K562 (cell line): ENCODE data around the gene ACOX2. TPM values are rescaled to one million over a fixed set of nuclear protein-coding genes. Genes with fewer than 3 reads are reported as not detected.

ENCODE experiments used
- ATAC-seq: fragments of 200-7000 bp; cut with Tn5 transposase; 3 replicates; pipeline ENCODE4 v1.9.1; 2020; ENCODE audit warnings: moderate library complexity
- BruUV-seq: library from RNA; stranded (reverse); fragments of 400-500 nt; replicated peaks from 2 replicates; lab custom pipeline; 2021; lab: Mats Ljungman, UMichigan
- CTCF ChIA-PET: fragments of 300-600 bp; formaldehyde crosslinking; extraction: SDS; loops from one replicate; lab custom pipeline; 2021; ENCODE audit warnings: low intra/inter-chr PET ratio; lab: Yijun Ruan, JAX
- POLR2A ChIA-PET: fragments of 300-600, 350-650 bp; sonication (Branson Sonifier 250); formaldehyde crosslinking; extraction: SDS; loops from one replicate; lab custom pipeline; 2021; ENCODE audit warnings: antibody characterized with exemption, inconsistent platforms; lab: Yijun Ruan, JAX
- DNase-seq, 4 experiments: peaks; one replicate each; pipeline versions ENCODE4 v3.0.0 to v3.0.0-alpha.2; 2011 to 2018; ENCODE audit warnings: low spot score in 3 of 4, mixed read lengths in 3 of 4; ENCODE audit errors: extremely low read depth in 1 of 4
- FAIRE-seq: peaks from 2 replicates; lab custom pipeline; 2011; peaks lifted over from hg19 to GRCh38; lab: Jason Lieb, UNC
- H2AFZ ChIP-seq: 2 replicates; pipeline ENCODE4 v1.6.0; 2011; ENCODE audit warnings: low read depth, low read length, control low read depth, inconsistent platforms
- H3K27ac ChIP-seq: fragments of 200-600 bp; 3 replicates; pipeline ENCODE4 v1.8.0; 2011; ENCODE audit warnings: low read depth, mild to moderate bottlenecking, control low read depth, inconsistent platforms, low read length, moderate library complexity, mixed read lengths; ENCODE audit errors: extremely low read depth
- H3K27me3 ChIP-seq, 2 experiments: fragments of 300-600 bp in 1 of 2; 2 replicates in 1 of 2; 3 replicates in 1 of 2; pipeline versions ENCODE4 v1.6.0 to v1.8.0; 2011; ENCODE audit warnings: inconsistent platforms in 2 of 2, low read length in 2 of 2, mild to moderate bottlenecking in 1 of 2, mixed read lengths in 1 of 2, moderate library complexity in 1 of 2; ENCODE audit not compliant: control insufficient read depth in 2 of 2, insufficient read depth in 2 of 2
- H3K36me3 ChIP-seq: fragments of 300-600 bp; 3 replicates; pipeline ENCODE4 v1.8.0; 2011; ENCODE audit warnings: mild to moderate bottlenecking, low read length, inconsistent platforms; ENCODE audit not compliant: control insufficient read depth, insufficient read depth
- H3K4me1 ChIP-seq, 2 experiments: fragments of 200-600 bp in 1 of 2; replicated peaks in 1 of 2; 2 replicates in 1 of 2; 3 replicates in 1 of 2; pipeline versions ENCODE4 v1.5.1 to v1.8.0; 2011; ENCODE audit warnings: inconsistent platforms in 2 of 2, low read length in 2 of 2, mild to moderate bottlenecking in 1 of 2, mixed read lengths in 1 of 2, moderate library complexity in 1 of 2; ENCODE audit not compliant: control insufficient read depth in 2 of 2, insufficient read depth in 2 of 2
- H3K4me2 ChIP-seq: 2 replicates; pipeline ENCODE4 v1.6.1; 2011; ENCODE audit warnings: low read length, control low read depth, inconsistent platforms, mixed read lengths; ENCODE audit not compliant: insufficient read depth
- H3K4me3 ChIP-seq: fragments of 200-600 bp; sonication (generic), shearing (Covaris generic); 2 replicates; pipeline ENCODE4 v1.5.1; 2016; ENCODE audit warnings: control low read depth, inconsistent platforms
- H3K79me2 ChIP-seq: fragments of 200-600 bp; 3 replicates; pipeline ENCODE4 v1.8.0; 2011; ENCODE audit warnings: low read length, inconsistent platforms; ENCODE audit not compliant: control insufficient read depth, insufficient read depth
- H3K9ac ChIP-seq, 2 experiments: 2 replicates each; pipeline versions ENCODE4 v1.6.0 to v1.6.1; 2011; ENCODE audit warnings: low read depth in 2 of 2, low read length in 2 of 2, control low read depth in 1 of 2, inconsistent platforms in 1 of 2, mild to moderate bottlenecking in 1 of 2, mixed read lengths in 1 of 2; ENCODE audit not compliant: insufficient read depth in 1 of 2
- H3K9me1 ChIP-seq: one replicate; pipeline ENCODE4 v1.6.0; 2011; ENCODE audit warnings: inconsistent platforms, mild to moderate bottlenecking, low read length, moderate library complexity; ENCODE audit not compliant: control insufficient read depth, insufficient read depth
- H3K9me3 ChIP-seq: replicated peaks from 2 replicates; pipeline ENCODE4 v1.5.1; 2011; ENCODE audit warnings: low read depth, low read length, inconsistent platforms; ENCODE audit not compliant: control insufficient read depth, insufficient read depth
- H4K20me1 ChIP-seq: replicated peaks from 2 replicates; pipeline ENCODE4 v1.6.1; 2011; ENCODE audit warnings: low read length, inconsistent platforms, mixed read lengths; ENCODE audit not compliant: control insufficient read depth, insufficient read depth
- CCNT2 ChIP-seq: IDR thresholded peaks from 2 replicates; pipeline ENCODE4 v1.6.1; 2011; ENCODE audit warnings: borderline replicate concordance, low read depth, mild to moderate bottlenecking, moderate library complexity, mixed read lengths, low read length; ENCODE audit not compliant: insufficient read length; ENCODE audit errors: extremely low read depth
- MCM2 ChIP-seq: fragments of 450-650 bp; IDR thresholded peaks from 2 replicates; pipeline ENCODE4 v1.6.1; 2017; ENCODE audit warnings: low read depth, mild to moderate bottlenecking
- RBM17 ChIP-seq: fragments of 200-400 bp; formaldehyde crosslinking; IDR thresholded peaks from 2 replicates; pipeline ENCODE4 v1.6.1; 2017; ENCODE audit warnings: low read depth, mild to moderate bottlenecking, low read length, borderline replicate concordance
- RBM39 ChIP-seq: fragments of 200-400 bp; formaldehyde crosslinking; optimal IDR thresholded peaks from 2 replicates; pipeline ENCODE3; 2018; ENCODE audit warnings: low read depth, low read length
- STAT5B ChIP-seq: fragments of 250-450 bp; sonication (Bioruptor Pico); IDR thresholded peaks from 2 replicates; pipeline ENCODE4 v1.8.0; 2021; ENCODE audit warnings: mild to moderate bottlenecking, inconsistent platforms
- TEAD2 ChIP-seq: fragments of 450-650 bp; IDR thresholded peaks from 2 replicates; pipeline ENCODE4 v1.6.1; 2016; ENCODE audit warnings: missing genetic modification characterization, control low read depth, missing compliant biosample characterization
- XRCC3 ChIP-seq: fragments of 450-650 bp; IDR thresholded peaks from 2 replicates; pipeline ENCODE4 v1.6.1; 2017; ENCODE audit warnings: mild to moderate bottlenecking, moderate library complexity
- WGBS: fragments of 100-300 bp; shearing (Covaris generic); methylation state at CpG from one replicate; pipeline ENCODE4 v1.1.6; 2016; ENCODE audit warnings: low coverage, mixed read lengths; ENCODE audit not compliant: insufficient coverage; ENCODE audit errors: missing lambda C conversion rate; 5-methylcytosine and 5-hydroxymethylcytosine counted together
- in situ Hi-C: fragments of 300-500 bp; cut with MboI; formaldehyde crosslinking; loops from 4 replicates; pipeline ENCODE4 v1.15.0; 2018; ENCODE audit warnings: inconsistent platforms, mixed read lengths
- intact Hi-C: fragments of 100-400 bp; cut with micrococcal nuclease; formaldehyde crosslinking; loops from 2 replicates; pipeline ENCODE4 v1.14.2; 2022
- polyA plus RNA-seq, 8 experiments: library from polyadenylated mRNA; depleted of rRNA in 4 of 8; stranded (reverse) in 5 of 8; unstranded in 3 of 8; fragments of >200 nt; fragmentation: Nextera tagmentation in 2 of 8; fragmentation: Illumina TruSeq in 1 of 8; extraction: Ambion mirVana in 2 of 8; extraction: Trizol in 1 of 8; gene quantifications; 2 replicates each; pipeline versions ENCODE4 v1.2.1 to v1.2.3, GENCODE V29; 2011 to 2014; ENCODE audit warnings: inconsistent platforms in 1 of 8, missing spikeins in 1 of 8
- total RNA-seq, 7 experiments: library from RNA; depleted of rRNA in 6 of 7; stranded (reverse); fragments of >200 nt in 6 of 7; fragmentation: Illumina TruSeq in 2 of 7; extraction: Trizol in 2 of 7; gene quantifications; 2 replicates each; pipeline versions ENCODE4 v1.2.1 to v1.2.3, GENCODE V29; 2011 to 2021; ENCODE audit warnings: low replicate concordance in 1 of 7

ACOX2 gene
- total and polyA plus RNA-seq, 9 of the 15 experiments (the other 6 are each of a cell fraction or from before 2014, with no cell fraction given) = 0.15 TPM; not detected in 8

- Histone ChIP-seq H3K4me1 (no peaks in the 10 kb centered on the region), H3K4me2 (no peak overlapping the region), H3K27me3 (peaks cover 2 to 47% of the 10 kb centered on the region in 2 experiments; a peak in 3 of 5 replicates), H4K20me1 (peaks cover 3% of the 10 kb centered on the region; the same call in 1 of the 2 replicates), H3K79me2 (no peaks in the 10 kb centered on the region), H3K9ac (no peak overlapping the region), H3K27ac (no peak overlapping the region), H3K36me3 (no peaks in the 10 kb centered on the region), H3K9me1 (no peaks in the 10 kb centered on the region), H2AFZ (no peak overlapping the region), H3K4me3 (no peak overlapping the region), H3K9me3 (no peaks in the 10 kb centered on the region)
- no peak for TF ChIP-seq RBM17
- no peak for TF ChIP-seq MCM2
- no peak for TF ChIP-seq CCNT2
- no peak for TF ChIP-seq TEAD2 (tag)
- no peak for TF ChIP-seq STAT5B (CRISPR knock-in tag)
- TF ChIP-seq RBM39 = no peak
- no peak for TF ChIP-seq XRCC3
- ChIA-PET CTCF (no interaction called here), POLR2A (interaction anchor here (1.0 kb wide), 1 partner anchor 9 kb away, joined by 4 read pairs; no protein-coding TSS in a partner anchor)
- FAIRE-seq (no peak), ATAC-seq (no peak), DNase-seq (no peak)
- in situ Hi-C loops = no loop called here
- no TSS peak for BruUV-seq
- intact Hi-C loops = no loop called here
- 5% methylated on average over 6 of the region's 6 CpGs for whole genome bisulfite sequencing
These were observed 36.6 kb upstream of the ACOX2 start for GRCh38 chr3:58573640-58574039.
